Nephron (organoid): ENCODE results near the gene KRT33B.
"Not testable (repeated sequence)": the region's sequence is repeated elsewhere in the genome, so short reads cannot be mapped to it uniquely, and the experiment has no call there.

Source experiments
- H3K27ac Mint-ChIP-seq, 3 experiments: 2 replicates each; pipeline ENCODE4 v1.8.0; 2020; ENCODE audit warnings: mixed read lengths in 3 of 3, mild to moderate bottlenecking in 2 of 3, moderate library complexity in 1 of 3
- H3K27me3 Mint-ChIP-seq: 2 replicates; pipeline ENCODE4 v1.8.0; 2021; ENCODE audit warnings: low read depth, mild to moderate bottlenecking, moderate library complexity, mixed read lengths
- H3K36me3 Mint-ChIP-seq: 2 replicates; pipeline ENCODE4 v1.8.0; 2020; ENCODE audit warnings: low read depth, mixed read lengths
- H3K4me1 Mint-ChIP-seq: 2 replicates; pipeline ENCODE4 v1.8.0; 2020; ENCODE audit warnings: mixed read lengths
- H3K4me3 Mint-ChIP-seq, 3 experiments: 2 replicates each; pipeline ENCODE4 v1.8.0; 2020; ENCODE audit warnings: mild to moderate bottlenecking in 3 of 3, mixed read lengths in 3 of 3, moderate library complexity in 2 of 3
- H3K9me3 Mint-ChIP-seq: 2 replicates; pipeline ENCODE4 v1.8.0; 2020; ENCODE audit warnings: mixed read lengths
- CTCF ChIP-seq, 3 experiments: fragments of 200-600 bp; sonication (generic); IDR thresholded peaks; one replicate each; pipeline ENCODE4 v1.5.0; 2021; ENCODE audit warnings: antibody characterized with exemption in 3 of 3; ENCODE audit not compliant: unreplicated experiment in 3 of 3

Gene KRT33B

GRCh38 chr17:41351177-41351576 is 18.4 kb downstream of the KRT33B start:
- Mint-ChIP-seq H3K27me3 (peaks cover 12% of the 10 kb centered on the region), H3K27ac (no peak overlapping the region), H3K9me3 (peaks cover 1% of the 10 kb centered on the region), H3K4me1 (no peaks in the 10 kb centered on the region), H3K36me3 (no peaks in the 10 kb centered on the region), H3K4me3 (no peak overlapping the region)
- TF ChIP-seq CTCF (IDR thresholded peaks at IDR 0.05; ENCODE audit: unreplicated experiment in 3 of 3), result no peak

- H3K27me3 Mint-ChIP-seq, result peaks cover 11% of the 10 kb centered on the region
- H3K4me3 Mint-ChIP-seq, H3K4me1 Mint-ChIP-seq, H3K27ac Mint-ChIP-seq, H3K36me3 Mint-ChIP-seq, H3K9me3 Mint-ChIP-seq: not testable (repeated sequence)
These were observed 19.2 kb downstream of the KRT33B start, which contains the start of gene KRT33A for GRCh38 chr17:41350381-41350878. Gene KRT33A (minus strand): TSS chr17:41350828. CDS start chr17:41350767, 61 bp downstream.

GRCh38 chr17:41347869-41348760 is 21.5 kb downstream of the KRT33B start:
- Mint-ChIP-seq H3K4me1 (no peaks in the 10 kb centered on the region), H3K36me3 (no peaks in the 10 kb centered on the region), H3K27ac (no peak overlapping the region), H3K27me3 (peaks cover 8% of the 10 kb centered on the region), H3K9me3 (peaks cover 10% of the 10 kb centered on the region), H3K4me3 (no peak overlapping the region)
- TF ChIP-seq CTCF (IDR thresholded peaks at IDR 0.05; ENCODE audit: unreplicated experiment in 3 of 3), result no peak

DNA sequence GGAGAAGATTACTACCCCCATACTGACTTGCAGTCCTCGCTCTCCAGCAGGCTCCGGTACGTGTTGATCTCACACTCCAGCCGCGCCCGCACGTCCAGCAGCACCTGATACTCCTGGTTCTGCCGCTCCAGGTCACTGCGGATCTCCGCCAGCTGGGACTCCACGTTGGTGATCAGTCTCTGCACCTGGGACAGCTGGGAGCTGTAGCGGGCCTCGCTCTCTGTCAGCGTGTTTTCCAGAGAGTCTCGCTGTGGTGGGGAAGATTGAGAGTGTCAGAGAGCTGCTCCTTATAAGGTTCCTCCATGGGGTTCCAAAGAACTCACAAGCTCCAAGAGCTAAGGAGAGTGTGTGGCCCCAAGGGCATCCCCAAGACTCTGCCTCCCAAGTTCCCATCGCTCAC is 23.2 kb downstream of the KRT33B start:
- H3K27me3 Mint-ChIP-seq, H3K4me3 Mint-ChIP-seq, H3K36me3 Mint-ChIP-seq, H3K4me1 Mint-ChIP-seq, H3K27ac Mint-ChIP-seq: not testable (repeated sequence)
- H3K9me3 Mint-ChIP-seq, result peaks cover 23% of the 10 kb centered on the region

- no peak for TF ChIP-seq CTCF (IDR thresholded peaks at IDR 0.05; ENCODE audit: unreplicated experiment in 3 of 3)
- Mint-ChIP-seq H3K27me3 (peaks cover 8% of the 10 kb centered on the region), H3K27ac (no peak overlapping the region), H3K36me3 (no peaks in the 10 kb centered on the region), H3K4me1 (no peaks in the 10 kb centered on the region), H3K4me3 (no peak overlapping the region), H3K9me3 (peaks cover 25% of the 10 kb centered on the region)
These were observed 23.6 kb downstream of the KRT33B start for GRCh38 chr17:41345992-41346391.

DNA sequence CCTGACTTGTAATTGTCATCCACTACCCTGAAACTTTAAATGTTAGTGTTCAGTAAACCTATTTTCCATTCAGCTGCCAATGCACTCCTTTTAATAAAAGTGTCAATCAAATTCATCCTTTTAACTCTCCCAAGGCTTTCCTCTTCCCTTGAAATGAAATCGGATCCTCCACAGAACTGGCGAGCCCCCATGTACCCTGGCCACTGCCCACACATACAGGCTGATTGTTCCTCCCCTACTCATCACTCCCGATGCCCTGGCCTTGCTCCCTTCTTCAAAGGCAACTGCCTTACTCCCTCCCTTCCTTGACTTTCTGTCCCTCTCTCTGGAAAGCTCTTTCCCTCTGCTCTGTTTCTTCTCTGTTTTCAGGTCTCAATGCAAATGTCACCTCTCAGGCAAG is 26.6 kb downstream of the KRT33B start:
- peaks cover 6% of the 10 kb centered on the region for H3K4me1 Mint-ChIP-seq
- TF ChIP-seq CTCF (IDR thresholded peaks at IDR 0.05; ENCODE audit: unreplicated experiment in 3 of 3), result no peak
- H3K27ac Mint-ChIP-seq, result peak overlapping the region in 1 of 3 experiments; percentile 54
- H3K4me3 Mint-ChIP-seq, result no peak overlapping the region
- H3K9me3 Mint-ChIP-seq, result peaks cover 25% of the 10 kb centered on the region
- no peaks in the 10 kb centered on the region for H3K27me3 Mint-ChIP-seq
- H3K36me3 Mint-ChIP-seq, result no peaks in the 10 kb centered on the region
